ENCODE data around the gene TJP2.
"Not testable (repeated sequence)": the region's sequence is repeated elsewhere in the genome, so short reads cannot be mapped to it uniquely, and the experiment has no call there.

Gene TJP2

GRCh38 chr9:69255591-69255990, 81.5 kb downstream of the TJP2 start:
- in situ Hi-C loops (cut with MboI; ENCODE audit: low pct_unique_long_range_greater_than_20kb, low sequenced_read_pairs) = no loop called here
- DNase-seq = no peak

GRCh38 chr9:69258551-69258950, 84.5 kb downstream of the TJP2 start:
- in situ Hi-C loops (cut with MboI; ENCODE audit: low pct_unique_long_range_greater_than_20kb, low sequenced_read_pairs) = no loop called here

GRCh38 chr9:69260161-69260560, 86.1 kb downstream of the TJP2 start:
- in situ Hi-C loops (cut with MboI; ENCODE audit: low pct_unique_long_range_greater_than_20kb, low sequenced_read_pairs) = no loop called here
- no peak for DNase-seq

More at GRCh38 chr9:69258551-69258950, 84.5 kb downstream of the TJP2 start:
- no peak for DNase-seq

- DNase-seq = no peak
Observed at GRCh38 chr9:69261636-69262035, 87.6 kb downstream of the TJP2 start.

GRCh38 chr9:69264526-69264925, 90.4 kb downstream of the TJP2 start:
- in situ Hi-C loops (cut with MboI; ENCODE audit: low pct_unique_long_range_greater_than_20kb, low sequenced_read_pairs) = no loop called here
- peak; percentile 22 for DNase-seq

More at GRCh38 chr9:69261636-69262035, 87.6 kb downstream of the TJP2 start:
- in situ Hi-C loops (cut with MboI; ENCODE audit: low pct_unique_long_range_greater_than_20kb, low sequenced_read_pairs) = no loop called here

- DNase-seq = no peak
- in situ Hi-C loops (cut with MboI; ENCODE audit: low pct_unique_long_range_greater_than_20kb, low sequenced_read_pairs) = no loop called here
Observed at GRCh38 chr9:69265891-69266290, 91.8 kb downstream of the TJP2 start.

- no peak for DNase-seq
- in situ Hi-C loops (cut with MboI; ENCODE audit: low pct_unique_long_range_greater_than_20kb, low sequenced_read_pairs) = no loop called here
Observed at GRCh38 chr9:69272212-69272611, 98.1 kb downstream of the TJP2 start.

- in situ Hi-C loops (cut with MboI; ENCODE audit: low pct_unique_long_range_greater_than_20kb, low sequenced_read_pairs) = no loop called here
- DNase-seq = no peak
Observed at GRCh38 chr9:69273161-69273560, 99.1 kb downstream of the TJP2 start.

GRCh38 chr9:69276775-69277174, 102.7 kb downstream of the TJP2 start:
- in situ Hi-C loops (cut with MboI; ENCODE audit: low pct_unique_long_range_greater_than_20kb, low sequenced_read_pairs) = no loop called here
- DNase-seq = no peak

GRCh38 chr9:69279084-69279731, 105.1 kb downstream of the TJP2 start:
- in situ Hi-C loops (cut with MboI; ENCODE audit: low pct_unique_long_range_greater_than_20kb, low sequenced_read_pairs) = no loop called here
- DNase-seq = no peak

- in situ Hi-C loops (cut with MboI; ENCODE audit: low pct_unique_long_range_greater_than_20kb, low sequenced_read_pairs) = no loop called here
- DNase-seq = no peak
Observed at GRCh38 chr9:69279733-69280132, 105.7 kb downstream of the TJP2 start.

GRCh38 chr9:69283003-69283402, 108.9 kb downstream of the TJP2 start:
- in situ Hi-C loops (cut with MboI; ENCODE audit: low pct_unique_long_range_greater_than_20kb, low sequenced_read_pairs) = no loop called here
- no peak for DNase-seq

- no peak for DNase-seq
- in situ Hi-C loops (cut with MboI; ENCODE audit: low pct_unique_long_range_greater_than_20kb, low sequenced_read_pairs) = no loop called here
Observed at GRCh38 chr9:69292078-69292477, 118.0 kb downstream of the TJP2 start.

- no peak for DNase-seq
- in situ Hi-C loops (cut with MboI; ENCODE audit: low pct_unique_long_range_greater_than_20kb, low sequenced_read_pairs) = no loop called here
Observed at GRCh38 chr9:69293156-69293555, 119.1 kb downstream of the TJP2 start.

- in situ Hi-C loops (cut with MboI; ENCODE audit: low pct_unique_long_range_greater_than_20kb, low sequenced_read_pairs) = no loop called here
- no peak for DNase-seq
Observed at GRCh38 chr9:69295872-69296552, 121.9 kb downstream of the TJP2 start.

- no peak for DNase-seq
- in situ Hi-C loops (cut with MboI; ENCODE audit: low pct_unique_long_range_greater_than_20kb, low sequenced_read_pairs) = no loop called here
Observed at GRCh38 chr9:69297300-69297980, 123.4 kb downstream of the TJP2 start.

GRCh38 chr9:69299315-69299714, 125.2 kb downstream of the TJP2 start:
- in situ Hi-C loops (cut with MboI; ENCODE audit: low pct_unique_long_range_greater_than_20kb, low sequenced_read_pairs) = no loop called here
- peak; percentile 29 for DNase-seq

GRCh38 chr9:69299826-69300225, 125.7 kb downstream of the TJP2 start:
- in situ Hi-C loops (cut with MboI; ENCODE audit: low pct_unique_long_range_greater_than_20kb, low sequenced_read_pairs) = no loop called here
- no peak for DNase-seq

- in situ Hi-C loops (cut with MboI; ENCODE audit: low pct_unique_long_range_greater_than_20kb, low sequenced_read_pairs) = no loop called here
Observed at GRCh38 chr9:69303331-69303730, 129.3 kb downstream of the TJP2 start.

GRCh38 chr9:69306895-69307445, 132.9 kb downstream of the TJP2 start:
- in situ Hi-C loops (cut with MboI; ENCODE audit: low pct_unique_long_range_greater_than_20kb, low sequenced_read_pairs); DNase-seq: not testable (repeated sequence)

More at GRCh38 chr9:69303331-69303730, 129.3 kb downstream of the TJP2 start:
- DNase-seq = no peak
